IPS-18a (cell line): ENCODE measurements around the gene ZFHX3.

ENCODE experiments used
- H3K27ac ChIP-seq: one replicate; pipeline ENCODE4 v1.5.1; 2013; ENCODE audit warnings: low read length
- H3K27me3 ChIP-seq: one replicate; pipeline ENCODE4 v1.6.1; 2013; ENCODE audit warnings: mild to moderate bottlenecking, low read length; ENCODE audit not compliant: control insufficient read depth, insufficient read depth
- H3K36me3 ChIP-seq: one replicate; pipeline ENCODE4 v1.6.1; 2013; ENCODE audit warnings: low read depth, low read length; ENCODE audit not compliant: control insufficient read depth
- H3K4me1 ChIP-seq: one replicate; pipeline ENCODE4 v1.6.1; 2013; ENCODE audit warnings: low read depth, low read length; ENCODE audit not compliant: control insufficient read depth
- H3K4me3 ChIP-seq: one replicate; pipeline ENCODE4 v1.5.1; 2013; ENCODE audit warnings: low read length
- H3K9ac ChIP-seq: one replicate; pipeline ENCODE4 v1.6.1; 2013; ENCODE audit warnings: mild to moderate bottlenecking, low read length, moderate library complexity
- H3K9me3 ChIP-seq: one replicate; pipeline ENCODE4 v1.6.1; 2013; ENCODE audit warnings: low read depth, low read length; ENCODE audit not compliant: control insufficient read depth

The ZFHX3 gene

GRCh38 chr16:73053364-73054124 lies 5.6 kb upstream of the ZFHX3 start:
- H3K4me1 ChIP-seq = peaks cover 47% of the 10 kb centered on the region
- H3K36me3 ChIP-seq = no peaks in the 10 kb centered on the region
- no peak overlapping the region for H3K27ac ChIP-seq
- H3K4me3 ChIP-seq = peak overlapping the region; percentile 42
- H3K9ac ChIP-seq = no peak overlapping the region
- H3K27me3 ChIP-seq = peaks cover 91% of the 10 kb centered on the region
- H3K9me3 ChIP-seq = no peaks in the 10 kb centered on the region

- H3K27me3 ChIP-seq = peaks cover 94% of the 10 kb centered on the region
- H3K4me1 ChIP-seq = peaks cover 47% of the 10 kb centered on the region
- H3K27ac ChIP-seq = no peak overlapping the region
- H3K9ac ChIP-seq = no peak overlapping the region
- H3K36me3 ChIP-seq = no peaks in the 10 kb centered on the region
- no peaks in the 10 kb centered on the region for H3K9me3 ChIP-seq
- peak overlapping the region; percentile 42 for H3K4me3 ChIP-seq
These were observed 5.1 kb upstream of the ZFHX3 start for GRCh38 chr16:73053038-73053363.

GRCh38 chr16:73052576-73052975 lies 4.6 kb upstream of the ZFHX3 start:
- Histone ChIP-seq H3K36me3 (no peaks in the 10 kb centered on the region), H3K27ac (no peak overlapping the region), H3K9me3 (no peaks in the 10 kb centered on the region), H3K9ac (no peak overlapping the region), H3K4me1 (peaks cover 47% of the 10 kb centered on the region), H3K4me3 (no peak overlapping the region), H3K27me3 (peaks cover 96% of the 10 kb centered on the region)

- H3K4me3 ChIP-seq = no peak overlapping the region
These were observed 4.0 kb upstream of the ZFHX3 start for GRCh38 chr16:73051961-73052360.

GRCh38 chr16:73051226-73051625 lies 3.3 kb upstream of the ZFHX3 start:
- Histone ChIP-seq H3K36me3 (no peaks in the 10 kb centered on the region), H3K9me3 (no peaks in the 10 kb centered on the region), H3K27ac (no peak overlapping the region), H3K4me3 (no peak overlapping the region), H3K4me1 (peaks cover 40% of the 10 kb centered on the region), H3K9ac (no peak overlapping the region), H3K27me3 (peaks cover 96% of the 10 kb centered on the region)

More at GRCh38 chr16:73051961-73052360, 4.0 kb upstream of the ZFHX3 start:
- Histone ChIP-seq H3K27me3 (peaks cover 96% of the 10 kb centered on the region), H3K36me3 (no peaks in the 10 kb centered on the region), H3K27ac (no peak overlapping the region), H3K4me1 (peaks cover 42% of the 10 kb centered on the region), H3K9ac (no peak overlapping the region), H3K9me3 (no peaks in the 10 kb centered on the region)

GRCh38 chr16:73050201-73051099 lies 2.5 kb upstream of the ZFHX3 start:
- Histone ChIP-seq H3K9me3 (no peaks in the 10 kb centered on the region), H3K9ac (no peak overlapping the region), H3K27me3 (peaks cover 96% of the 10 kb centered on the region)

GRCh38 chr16:73049511-73049910 lies 1.6 kb upstream of the ZFHX3 start:
- Histone ChIP-seq H3K36me3 (no peaks in the 10 kb centered on the region), H3K4me1 (peaks cover 25% of the 10 kb centered on the region), H3K27me3 (peaks cover 96% of the 10 kb centered on the region), H3K9me3 (no peaks in the 10 kb centered on the region), H3K4me3 (no peak overlapping the region), H3K9ac (no peak overlapping the region), H3K27ac (no peak overlapping the region)

More at GRCh38 chr16:73050201-73051099, 2.5 kb upstream of the ZFHX3 start:
- Histone ChIP-seq H3K4me3 (no peak overlapping the region), H3K4me1 (peaks cover 34% of the 10 kb centered on the region), H3K27ac (no peak overlapping the region), H3K36me3 (no peaks in the 10 kb centered on the region)

- Histone ChIP-seq H3K4me1 (peaks cover 27% of the 10 kb centered on the region), H3K27me3 (peaks cover 96% of the 10 kb centered on the region), H3K9me3 (no peaks in the 10 kb centered on the region), H3K36me3 (no peaks in the 10 kb centered on the region), H3K9ac (no peak overlapping the region), H3K4me3 (peak overlapping the region; percentile 42), H3K27ac (no peak overlapping the region)
These were observed 1.2 kb upstream of the ZFHX3 start for GRCh38 chr16:73049091-73049490.

GRCh38 chr16:73048292-73049080 lies 558 bp upstream of the ZFHX3 start:
- H3K27me3 ChIP-seq = peaks cover 96% of the 10 kb centered on the region
- no peak overlapping the region for H3K27ac ChIP-seq
- no peaks in the 10 kb centered on the region for H3K9me3 ChIP-seq
- no peak overlapping the region for H3K9ac ChIP-seq
- H3K4me1 ChIP-seq = peaks cover 28% of the 10 kb centered on the region
- H3K4me3 ChIP-seq = peak overlapping the region; percentile 42
- H3K36me3 ChIP-seq = no peaks in the 10 kb centered on the region

GRCh38 chr16:73047221-73047535 lies 750 bp downstream of the ZFHX3 start:
- Histone ChIP-seq H3K27ac (no peak overlapping the region), H3K27me3 (peaks cover 96% of the 10 kb centered on the region), H3K4me1 (peaks cover 21% of the 10 kb centered on the region), H3K4me3 (peak overlapping the region; percentile 42), H3K9ac (no peak overlapping the region), H3K9me3 (no peaks in the 10 kb centered on the region), H3K36me3 (no peaks in the 10 kb centered on the region)

- no peak overlapping the region for H3K9ac ChIP-seq
- no peak overlapping the region for H3K27ac ChIP-seq
- H3K27me3 ChIP-seq = peaks cover 96% of the 10 kb centered on the region
- no peaks in the 10 kb centered on the region for H3K36me3 ChIP-seq
- no peak overlapping the region for H3K4me3 ChIP-seq
- H3K9me3 ChIP-seq = no peaks in the 10 kb centered on the region
- H3K4me1 ChIP-seq = peaks cover 21% of the 10 kb centered on the region
These were observed 1.1 kb downstream of the ZFHX3 start for GRCh38 chr16:73046849-73047214.
